ENCODE results near the gene TEX22.

DNA sequence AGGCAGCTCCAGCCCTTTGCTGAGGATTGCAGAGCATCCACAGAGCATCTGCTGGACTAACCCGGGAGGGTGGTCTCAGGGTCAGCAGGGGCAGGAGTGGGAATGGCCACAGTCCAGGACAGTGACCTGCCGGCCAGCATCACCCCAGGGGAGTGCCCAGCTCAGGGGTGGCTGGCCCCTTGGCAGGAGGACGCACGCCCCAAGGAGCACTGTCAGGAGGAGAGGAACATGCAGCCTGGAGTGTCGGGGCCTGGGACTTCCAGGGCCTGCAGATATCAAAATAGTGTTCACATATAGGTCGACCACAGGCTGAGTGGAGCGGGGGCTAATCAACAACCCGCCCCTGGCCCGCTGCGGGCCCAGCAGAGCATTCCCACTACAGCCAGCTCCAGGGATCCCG, 33.2 kb upstream of the TEX22 start:
- no peak for TF ChIP-seq EZH2 (IDR thresholded peaks at IDR 0.05)
- TF ChIP-seq, protein P1, sequence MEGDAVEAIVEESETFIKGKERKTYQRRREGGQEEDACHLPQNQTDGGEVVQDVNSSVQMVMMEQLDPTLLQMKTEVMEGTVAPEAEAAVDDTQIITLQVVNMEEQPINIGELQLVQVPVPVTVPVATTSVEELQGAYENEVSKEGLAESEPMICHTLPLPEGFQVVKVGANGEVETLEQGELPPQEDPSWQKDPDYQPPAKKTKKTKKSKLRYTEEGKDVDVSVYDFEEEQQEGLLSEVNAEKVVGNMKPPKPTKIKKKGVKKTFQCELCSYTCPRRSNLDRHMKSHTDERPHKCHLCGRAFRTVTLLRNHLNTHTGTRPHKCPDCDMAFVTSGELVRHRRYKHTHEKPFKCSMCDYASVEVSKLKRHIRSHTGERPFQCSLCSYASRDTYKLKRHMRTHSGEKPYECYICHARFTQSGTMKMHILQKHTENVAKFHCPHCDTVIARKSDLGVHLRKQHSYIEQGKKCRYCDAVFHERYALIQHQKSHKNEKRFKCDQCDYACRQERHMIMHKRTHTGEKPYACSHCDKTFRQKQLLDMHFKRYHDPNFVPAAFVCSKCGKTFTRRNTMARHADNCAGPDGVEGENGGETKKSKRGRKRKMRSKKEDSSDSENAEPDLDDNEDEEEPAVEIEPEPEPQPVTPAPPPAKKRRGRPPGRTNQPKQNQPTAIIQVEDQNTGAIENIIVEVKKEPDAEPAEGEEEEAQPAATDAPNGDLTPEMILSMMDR (IDR thresholded peaks at IDR 0.05): no peak

All from neural progenitor cell (in vitro differentiated cells).